ENCODE measurements around the gene SPRED2. TPM values are rescaled to one million over a fixed set of nuclear protein-coding genes. Genes with fewer than 3 reads are reported as not detected.

Gene SPRED2
- total and polyA plus RNA-seq, 11 donors = 7.0 to 24.4 (median 16.1) TPM

GRCh38 chr2:65329525-65329924, 102.9 kb downstream of the SPRED2 start:
- DNase-seq = no peak
- Histone ChIP-seq H3K36me3 (peaks cover 0 to 86% (median 32%) of the 10 kb centered on the region in 9 donors), H3K27ac (no peak overlapping the region), H3K9me3 (no peaks in the 10 kb centered on the region), H3K4me1 (peaks cover 0 to 3% (median 0%) of the 10 kb centered on the region in 12 donors), H3K4me3 (no peak overlapping the region), H3K27me3 (no peaks in the 10 kb centered on the region)
- no peak for TF ChIP-seq POLR2A (IDR thresholded peaks at IDR 0.05)
- TF ChIP-seq, protein P1, sequence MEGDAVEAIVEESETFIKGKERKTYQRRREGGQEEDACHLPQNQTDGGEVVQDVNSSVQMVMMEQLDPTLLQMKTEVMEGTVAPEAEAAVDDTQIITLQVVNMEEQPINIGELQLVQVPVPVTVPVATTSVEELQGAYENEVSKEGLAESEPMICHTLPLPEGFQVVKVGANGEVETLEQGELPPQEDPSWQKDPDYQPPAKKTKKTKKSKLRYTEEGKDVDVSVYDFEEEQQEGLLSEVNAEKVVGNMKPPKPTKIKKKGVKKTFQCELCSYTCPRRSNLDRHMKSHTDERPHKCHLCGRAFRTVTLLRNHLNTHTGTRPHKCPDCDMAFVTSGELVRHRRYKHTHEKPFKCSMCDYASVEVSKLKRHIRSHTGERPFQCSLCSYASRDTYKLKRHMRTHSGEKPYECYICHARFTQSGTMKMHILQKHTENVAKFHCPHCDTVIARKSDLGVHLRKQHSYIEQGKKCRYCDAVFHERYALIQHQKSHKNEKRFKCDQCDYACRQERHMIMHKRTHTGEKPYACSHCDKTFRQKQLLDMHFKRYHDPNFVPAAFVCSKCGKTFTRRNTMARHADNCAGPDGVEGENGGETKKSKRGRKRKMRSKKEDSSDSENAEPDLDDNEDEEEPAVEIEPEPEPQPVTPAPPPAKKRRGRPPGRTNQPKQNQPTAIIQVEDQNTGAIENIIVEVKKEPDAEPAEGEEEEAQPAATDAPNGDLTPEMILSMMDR (IDR thresholded peaks at IDR 0.05) = no peak
- intact Hi-C loops (cut with DNase I) = no loop called here
- no peak for ATAC-seq
- WGBS, 4 donors = 57 to 64% (median 61%) methylated on average over 5 of the region's 5 CpGs

- WGBS, 4 donors = 95 to 97% (median 96%) methylated on average over 4 of the region's 4 CpGs
- H3K4me1 ChIP-seq = peaks cover 0 to 3% (median 0%) of the 10 kb centered on the region in 12 donors
- peaks cover 0 to 61% (median 19%) of the 10 kb centered on the region in 9 donors for H3K36me3 ChIP-seq
- ATAC-seq = no peak
- no peak for DNase-seq
- no peak overlapping the region for H3K27ac ChIP-seq
- no peaks in the 10 kb centered on the region for H3K27me3 ChIP-seq
- H3K9me3 ChIP-seq = no peaks in the 10 kb centered on the region
- TF ChIP-seq, protein P1 (IDR thresholded peaks at IDR 0.05) = no peak
- TF ChIP-seq POLR2A (IDR thresholded peaks at IDR 0.05) = no peak
- H3K4me3 ChIP-seq = no peak overlapping the region
- intact Hi-C loops (cut with DNase I) = loop anchor here in 1 of 10 donors (2.0 kb wide), 1 partner anchor 17 kb away; no protein-coding TSS in a partner anchor
These were observed 106.1 kb downstream of the SPRED2 start for GRCh38 chr2:65326276-65326675.

GRCh38 chr2:65325066-65325465, 107.3 kb downstream of the SPRED2 start:
- Histone ChIP-seq H3K9me3 (no peaks in the 10 kb centered on the region), H3K27ac (no peak overlapping the region), H3K4me1 (peaks cover 0 to 10% (median 0%) of the 10 kb centered on the region in 12 donors), H3K27me3 (no peaks in the 10 kb centered on the region), H3K4me3 (no peak overlapping the region), H3K36me3 (peaks cover 0 to 49% (median 10%) of the 10 kb centered on the region in 9 donors)
- 82 to 94% (median 89%) methylated on average over 2 of the region's 2 CpGs for WGBS, 4 donors
- intact Hi-C loops (cut with DNase I) = no loop called here
- no peak for ATAC-seq
- no peak for DNase-seq
- TF ChIP-seq, protein P1 (IDR thresholded peaks at IDR 0.05) = no peak
- no peak for TF ChIP-seq POLR2A (IDR thresholded peaks at IDR 0.05)

DNA sequence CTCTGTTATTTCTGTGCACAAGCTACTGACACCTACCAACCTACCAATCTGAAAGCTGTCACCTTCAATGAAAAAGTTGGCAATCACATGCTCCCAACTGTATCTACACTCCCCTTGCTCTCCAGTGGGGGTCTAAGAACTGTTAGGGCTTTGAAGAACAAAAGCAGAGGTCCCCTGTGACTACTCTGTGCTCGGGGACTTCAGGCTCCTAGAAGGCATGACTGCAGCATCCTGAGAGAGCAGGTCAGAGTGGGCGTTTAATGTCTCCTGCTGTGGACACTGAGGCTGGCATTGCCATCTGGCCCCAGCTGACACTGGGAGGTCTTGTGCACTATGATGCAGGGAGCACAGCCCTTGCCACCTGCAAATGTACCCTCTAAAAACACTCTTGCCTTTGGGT, 111.5 kb downstream of the SPRED2 start:
- TF ChIP-seq, protein P1 (IDR thresholded peaks at IDR 0.05) = no peak
- no peak for TF ChIP-seq POLR2A (IDR thresholded peaks at IDR 0.05)
- intact Hi-C loops (cut with DNase I) = no loop called here
- H3K9me3 ChIP-seq = no peaks in the 10 kb centered on the region
- WGBS, 4 donors = 59 to 100% (median 80%) methylated on average over 2 of the region's 2 CpGs
- H3K27ac ChIP-seq = peak overlapping the region in 1 of 12 donors; percentile 31
- H3K4me3 ChIP-seq = no peak overlapping the region
- ATAC-seq (no peak), DNase-seq (no peak)
- peaks cover 0 to 10% (median 1%) of the 10 kb centered on the region in 12 donors for H3K4me1 ChIP-seq
- no peaks in the 10 kb centered on the region for H3K27me3 ChIP-seq
- H3K36me3 ChIP-seq = peaks cover 0 to 35% (median 8%) of the 10 kb centered on the region in 9 donors
